GM19099 (cell line): Measurements from ENCODE around the gene POLA2.

Experiments
- POLR2A ChIP-seq: IDR thresholded peaks from 3 replicates; pipeline ENCODE4 v1.6.1; 2011; ENCODE audit warnings: low read depth; ENCODE audit not compliant: insufficient read length; ENCODE audit errors: extremely low read depth

POLA2 gene

DNA sequence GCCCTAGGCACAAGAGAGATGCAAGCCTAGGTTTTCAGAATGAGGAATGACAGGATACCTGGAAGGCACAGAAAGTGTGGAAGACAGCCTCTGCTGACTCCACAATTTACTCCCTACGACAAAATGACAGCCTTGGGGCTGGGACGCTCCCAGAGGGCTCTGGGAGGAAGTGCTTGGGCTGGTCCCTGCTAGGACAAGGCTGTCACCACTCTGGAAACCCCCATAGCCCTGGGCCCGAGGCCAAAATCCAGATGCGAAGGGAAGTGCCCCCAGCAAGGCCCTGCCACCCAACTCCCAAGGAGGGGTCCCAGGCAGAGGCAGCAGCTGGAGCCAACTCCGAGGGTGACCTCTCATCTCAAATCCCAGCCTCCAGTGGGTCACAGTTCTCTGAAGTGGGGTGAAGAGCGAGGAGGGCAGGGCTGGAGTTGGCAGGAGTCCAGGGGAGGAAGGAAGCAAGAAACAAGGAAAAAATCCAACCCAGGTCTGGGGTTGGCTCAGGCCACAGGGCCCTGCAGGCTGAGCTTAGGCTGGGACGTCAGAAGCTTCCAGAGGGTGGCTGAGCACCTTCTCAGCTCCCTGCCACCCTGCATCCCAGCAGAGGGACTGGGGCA, 46.6 kb downstream of the POLA2 start:
- no peak for TF ChIP-seq POLR2A

- TF ChIP-seq POLR2A, result no peak
Observed at GRCh38 chr11:65309006-65309405, 47.2 kb downstream of the POLA2 start.

GRCh38 chr11:65310215-65310614, 48.5 kb downstream of the POLA2 start:
- TF ChIP-seq POLR2A, result no peak

DNA sequence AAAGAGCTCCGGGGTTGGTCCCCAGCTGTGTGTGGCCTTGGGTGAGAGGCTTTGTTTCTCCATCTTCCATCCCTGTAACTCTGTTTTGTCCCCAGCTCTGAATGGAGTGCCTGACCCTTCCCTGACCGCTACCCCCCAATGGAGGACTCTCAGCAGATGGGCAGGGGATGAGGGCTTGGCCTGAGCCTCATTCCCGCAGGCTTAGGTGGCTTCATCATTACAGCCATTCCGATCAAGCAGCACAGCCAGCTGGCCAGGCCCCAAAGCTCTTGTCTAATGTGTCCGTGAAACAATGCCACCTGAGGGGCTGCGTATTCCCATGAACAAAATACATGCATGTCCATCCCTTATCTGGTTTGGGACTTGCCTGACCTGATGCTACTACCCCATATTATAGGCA, 49.0 kb downstream of the POLA2 start:
- TF ChIP-seq POLR2A, result no peak

GRCh38 chr11:65311170-65311678, 49.5 kb downstream of the POLA2 start:
- TF ChIP-seq POLR2A, result no peak

- peak; percentile 37 for TF ChIP-seq POLR2A
Observed at GRCh38 chr11:65314501-65315203, 52.9 kb downstream of the POLA2 start, which contains the start of gene CDC42EP2. Gene CDC42EP2, plus strand, starts transcription at chr11:65314866. Its CDS starts 6,033 bp downstream, at chr11:65320899.

GRCh38 chr11:65315204-65315865, 53.6 kb downstream of the POLA2 start:
- TF ChIP-seq POLR2A, result no peak

GRCh38 chr11:65315866-65316226, 54.1 kb downstream of the POLA2 start:
- no peak for TF ChIP-seq POLR2A

DNA sequence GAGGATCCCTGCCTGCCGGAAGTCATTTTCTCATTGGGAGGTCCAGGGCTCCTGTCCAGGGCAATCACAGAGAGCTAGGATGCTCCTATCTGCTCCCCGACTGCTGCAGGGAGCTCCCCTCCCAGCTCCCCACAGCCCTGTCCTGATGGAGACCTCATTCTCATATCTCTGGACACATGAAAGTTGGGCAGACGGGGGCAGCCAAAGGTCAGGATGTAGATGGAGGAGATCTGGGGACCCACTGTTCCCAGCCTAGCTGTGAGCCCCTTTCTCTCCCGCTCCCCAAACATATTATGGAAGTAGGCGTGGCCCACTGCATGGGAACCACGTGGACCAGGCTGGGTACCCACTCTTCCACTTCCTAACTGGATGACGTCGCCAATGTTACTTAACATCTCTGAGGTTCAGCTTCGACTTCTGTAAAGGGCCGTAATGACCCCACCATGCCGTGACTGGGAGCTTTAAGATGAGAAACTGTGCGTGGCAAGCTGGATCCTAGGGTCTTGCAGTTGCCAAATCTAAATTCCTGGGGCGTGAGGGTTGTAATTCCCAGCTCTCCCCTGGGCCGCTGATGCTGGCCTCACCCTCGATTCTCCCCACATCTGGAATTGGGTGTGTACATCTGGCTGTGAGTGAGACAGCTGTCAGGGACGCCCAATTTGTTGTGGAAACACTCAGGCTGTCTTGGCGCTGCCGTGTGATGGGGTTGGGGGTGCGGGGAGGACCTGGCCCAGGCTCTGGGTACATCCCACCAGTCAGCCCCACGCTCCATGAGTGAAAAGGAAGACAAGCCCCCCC, 54.7 kb downstream of the POLA2 start:
- TF ChIP-seq POLR2A, result no peak

- TF ChIP-seq POLR2A, result no peak
Observed at GRCh38 chr11:65317025-65317786, 55.4 kb downstream of the POLA2 start.

GRCh38 chr11:65320386-65321075, 58.8 kb downstream of the POLA2 start:
- no peak for TF ChIP-seq POLR2A

DNA sequence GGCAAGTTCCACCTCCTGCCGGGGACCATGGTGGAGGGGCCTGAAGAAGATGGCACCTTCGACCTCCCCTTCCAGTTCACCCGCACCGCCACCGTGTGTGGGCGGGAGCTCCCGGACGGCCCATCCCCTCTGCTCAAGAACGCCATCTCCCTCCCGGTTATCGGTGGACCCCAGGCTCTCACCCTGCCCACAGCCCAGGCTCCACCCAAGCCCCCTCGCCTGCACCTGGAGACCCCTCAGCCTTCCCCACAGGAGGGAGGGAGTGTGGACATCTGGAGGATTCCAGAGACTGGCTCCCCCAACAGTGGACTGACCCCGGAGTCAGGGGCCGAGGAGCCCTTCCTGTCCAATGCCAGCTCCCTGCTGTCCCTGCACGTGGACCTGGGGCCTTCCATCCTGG, 59.3 kb downstream of the POLA2 start:
- TF ChIP-seq POLR2A, result no peak

GRCh38 chr11:65321828-65322485, 60.2 kb downstream of the POLA2 start:
- no peak for TF ChIP-seq POLR2A
